Measurements from ENCODE around the gene ANKRD10. TPM values are rescaled to one million over a fixed set of nuclear protein-coding genes. Genes with fewer than 3 reads are reported as not detected.

Gene ANKRD10
- total and polyA plus RNA-seq, 10 of the 15 experiments (the other 5 are each of a cell fraction or from before 2014, with no cell fraction given): 47.1 to 199 (median 97.2) TPM

GRCh38 chr13:110845520-110845919 lies 69.3 kb downstream of the ANKRD10 start:
- ChIA-PET CTCF (no interaction called here), SMC1A (ENCODE audit: uncharacterized antibody, unreplicated experiment) (no interaction called here), RAD21 (ENCODE audit: unreplicated experiment) (no interaction called here), POLR2A (no interaction called here)
- TF ChIP-seq RAD21 (IDR thresholded peaks at IDR 0.05; ENCODE audit: insufficient read depth, low read depth, low read length): no peak
- TF ChIP-seq MYB (IDR thresholded peaks at IDR 0.05; ENCODE audit: borderline replicate concordance, low read depth, low read length): no peak
- no peak for TF ChIP-seq PKNOX1 (IDR thresholded peaks at IDR 0.05)
- no peak for TF ChIP-seq E2F8 (IDR thresholded peaks at IDR 0.05; ENCODE audit: low read depth, partially characterized antibody)
- no peak for TF ChIP-seq RFX5 (IDR thresholded peaks at IDR 0.05; ENCODE audit: low read depth, low read length)
- no peak for TF ChIP-seq MTA2 (IDR thresholded peaks at IDR 0.05; ENCODE audit: low read depth)
- TF ChIP-seq CHD1 (IDR thresholded peaks at IDR 0.05; ENCODE audit: low read depth, low read length): no peak
- no peak for TF ChIP-seq MEF2A (IDR thresholded peaks at IDR 0.05; ENCODE audit: insufficient read depth, low read depth, low read length)
- TF ChIP-seq CHD4 (IDR thresholded peaks at IDR 0.05): no peak
- TF ChIP-seq IRF4 (IDR thresholded peaks at IDR 0.05; ENCODE audit: low read depth, low read length): no peak
- TF ChIP-seq E2F4 (IDR thresholded peaks at IDR 0.05; ENCODE audit: low read depth, low read length): no peak
- TF ChIP-seq NKRF (conservative IDR thresholded peaks at IDR 0.05): no peak
- no peak for TF ChIP-seq ZNF24 (IDR thresholded peaks at IDR 0.05)
- TF ChIP-seq, protein P1, sequence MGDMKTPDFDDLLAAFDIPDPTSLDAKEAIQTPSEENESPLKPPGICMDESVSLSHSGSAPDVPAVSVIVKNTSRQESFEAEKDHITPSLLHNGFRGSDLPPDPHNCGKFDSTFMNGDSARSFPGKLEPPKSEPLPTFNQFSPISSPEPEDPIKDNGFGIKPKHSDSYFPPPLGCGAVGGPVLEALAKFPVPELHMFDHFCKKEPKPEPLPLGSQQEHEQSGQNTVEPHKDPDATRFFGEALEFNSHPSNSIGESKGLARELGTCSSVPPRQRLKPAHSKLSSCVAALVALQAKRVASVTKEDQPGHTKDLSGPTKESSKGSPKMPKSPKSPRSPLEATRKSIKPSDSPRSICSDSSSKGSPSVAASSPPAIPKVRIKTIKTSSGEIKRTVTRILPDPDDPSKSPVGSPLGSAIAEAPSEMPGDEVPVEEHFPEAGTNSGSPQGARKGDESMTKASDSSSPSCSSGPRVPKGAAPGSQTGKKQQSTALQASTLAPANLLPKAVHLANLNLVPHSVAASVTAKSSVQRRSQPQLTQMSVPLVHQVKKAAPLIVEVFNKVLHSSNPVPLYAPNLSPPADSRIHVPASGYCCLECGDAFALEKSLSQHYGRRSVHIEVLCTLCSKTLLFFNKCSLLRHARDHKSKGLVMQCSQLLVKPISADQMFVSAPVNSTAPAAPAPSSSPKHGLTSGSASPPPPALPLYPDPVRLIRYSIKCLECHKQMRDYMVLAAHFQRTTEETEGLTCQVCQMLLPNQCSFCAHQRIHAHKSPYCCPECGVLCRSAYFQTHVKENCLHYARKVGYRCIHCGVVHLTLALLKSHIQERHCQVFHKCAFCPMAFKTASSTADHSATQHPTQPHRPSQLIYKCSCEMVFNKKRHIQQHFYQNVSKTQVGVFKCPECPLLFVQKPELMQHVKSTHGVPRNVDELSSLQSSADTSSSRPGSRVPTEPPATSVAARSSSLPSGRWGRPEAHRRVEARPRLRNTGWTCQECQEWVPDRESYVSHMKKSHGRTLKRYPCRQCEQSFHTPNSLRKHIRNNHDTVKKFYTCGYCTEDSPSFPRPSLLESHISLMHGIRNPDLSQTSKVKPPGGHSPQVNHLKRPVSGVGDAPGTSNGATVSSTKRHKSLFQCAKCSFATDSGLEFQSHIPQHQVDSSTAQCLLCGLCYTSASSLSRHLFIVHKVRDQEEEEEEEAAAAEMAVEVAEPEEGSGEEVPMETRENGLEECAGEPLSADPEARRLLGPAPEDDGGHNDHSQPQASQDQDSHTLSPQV (IDR thresholded peaks at IDR 0.05): no peak
- intact Hi-C loops (cut with micrococcal nuclease; ENCODE audit: unreplicated experiment) (no loop called here), in situ Hi-C loops (cut with MboI) (no loop called here)
- Histone ChIP-seq H3K27ac (ENCODE audit: control insufficient read depth, insufficient read depth) (no peak overlapping the region), H3K4me3 (no peak overlapping the region), H3K27me3 (replicated peaks in 1 of 2; ENCODE audit: control insufficient read depth in 2 of 2, insufficient read depth in 2 of 2, low read length in 1 of 2) (peaks cover 0 to 2% of the 10 kb centered on the region in 2 experiments; a peak in 1 of 4 replicates), H3K9ac (ENCODE audit: control insufficient read depth, insufficient read depth, low read length) (no peak overlapping the region), H3K79me2 (ENCODE audit: control insufficient read depth, insufficient read depth, low read length) (no peaks in the 10 kb centered on the region), H2AFZ (ENCODE audit: control insufficient read depth, low read depth, low read length) (no peak overlapping the region), H3K36me3 (ENCODE audit: control insufficient read depth in 2 of 2, insufficient read depth in 2 of 2, low read length in 1 of 2) (no peaks in the 10 kb centered on the region), H3K4me2 (ENCODE audit: control insufficient read depth, insufficient read depth) (no peak overlapping the region), H4K20me1 (ENCODE audit: control insufficient read depth, insufficient read depth) (no peaks in the 10 kb centered on the region), H3K9me3 (replicated peaks; ENCODE audit: control insufficient read depth, insufficient read depth, low read length) (no peaks in the 10 kb centered on the region), H3K4me1 (ENCODE audit: control insufficient read depth, insufficient read depth, low read length) (no peaks in the 10 kb centered on the region)
- ATAC-seq (no peak), FAIRE-seq (no peak), DNase-seq (ENCODE audit: low read depth, low spot score) (no peak)
- WGBS (ENCODE audit: insufficient coverage, insufficient replicate concordance, low lambda C conversion rate, missing lambda C conversion rate): 27% methylated on average over 3 of the region's 3 CpGs
- no TSS peak for BruUV-seq (replicated peaks)
